ENCODE data around the gene MFF.

MFF gene, protein sequence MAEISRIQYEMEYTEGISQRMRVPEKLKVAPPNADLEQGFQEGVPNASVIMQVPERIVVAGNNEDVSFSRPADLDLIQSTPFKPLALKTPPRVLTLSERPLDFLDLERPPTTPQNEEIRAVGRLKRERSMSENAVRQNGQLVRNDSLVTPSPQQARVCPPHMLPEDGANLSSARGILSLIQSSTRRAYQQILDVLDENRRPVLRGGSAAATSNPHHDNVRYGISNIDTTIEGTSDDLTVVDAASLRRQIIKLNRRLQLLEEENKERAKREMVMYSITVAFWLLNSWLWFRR

DNA sequence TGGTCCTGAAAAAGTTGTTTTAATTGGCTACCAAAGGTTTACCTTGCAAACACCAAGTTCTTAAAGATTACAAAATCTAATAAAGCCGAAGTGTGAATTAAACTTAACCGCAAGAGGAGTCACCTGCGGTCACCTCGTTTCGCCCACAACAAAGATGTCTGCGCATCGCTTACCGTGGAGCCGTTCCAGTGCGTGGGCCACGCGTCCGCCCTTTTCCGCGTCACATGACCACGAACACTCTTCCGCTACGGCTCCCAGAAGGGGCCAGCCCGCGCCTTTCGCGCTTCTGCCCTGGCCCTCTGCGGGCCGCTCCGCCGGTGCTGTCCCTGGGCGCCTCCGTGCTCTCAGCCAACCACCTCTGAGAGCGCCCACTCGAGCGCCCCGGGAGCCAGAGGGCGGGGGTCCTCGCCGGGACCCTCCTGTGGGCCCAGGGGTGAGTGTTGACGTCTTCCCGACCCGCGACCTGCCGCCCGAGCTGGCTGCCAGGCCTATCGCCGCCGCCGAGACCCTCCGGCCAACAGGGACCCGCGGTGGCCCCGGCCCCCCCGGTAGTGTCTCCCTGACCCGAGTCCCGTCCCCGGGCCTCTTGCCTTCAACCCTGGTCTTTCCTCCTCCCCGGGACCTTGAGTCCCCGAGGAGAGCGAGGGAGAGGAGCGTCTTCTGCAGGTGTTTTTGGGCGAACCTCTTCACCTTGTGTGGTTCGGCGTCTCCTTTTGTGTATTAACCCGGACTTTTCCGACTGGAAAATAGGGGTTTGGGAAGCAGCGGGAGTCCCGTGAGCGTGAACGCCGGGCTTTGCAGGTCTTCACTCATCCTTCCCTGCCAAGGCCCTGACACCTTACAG, at the start of gene MFF:
Gene MFF (plus strand): TSS at position 257 of the 844 bp plus-strand sequence. CDS start 5,415 bp downstream, outside the sequence.
- peak; percentile 84 to 86 for DNase-seq (ENCODE audit: low read depth in 2 of 2, low spot score in 1 of 2)

DNA sequence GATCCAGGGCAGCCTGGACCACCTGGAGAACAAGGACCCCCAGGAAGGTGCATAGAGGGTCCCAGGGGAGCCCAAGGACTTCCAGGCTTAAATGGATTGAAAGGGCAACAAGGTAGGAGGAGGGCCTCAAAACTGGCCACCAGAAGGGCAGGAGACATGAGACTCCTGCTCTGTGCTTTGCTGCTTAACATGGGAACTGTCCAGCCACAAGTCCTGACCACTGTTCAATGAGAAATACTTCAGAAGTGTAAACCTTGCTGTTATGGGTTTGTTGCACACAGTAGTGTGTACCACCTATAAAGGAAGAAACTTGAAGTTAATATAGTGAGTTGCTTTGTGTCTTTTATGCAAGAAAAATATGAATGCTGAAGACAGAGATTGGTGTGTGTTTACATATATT, 44.2 kb upstream of the MFF start:
- no peak for DNase-seq (ENCODE audit: low read depth in 2 of 2, low spot score in 1 of 2)

DNA sequence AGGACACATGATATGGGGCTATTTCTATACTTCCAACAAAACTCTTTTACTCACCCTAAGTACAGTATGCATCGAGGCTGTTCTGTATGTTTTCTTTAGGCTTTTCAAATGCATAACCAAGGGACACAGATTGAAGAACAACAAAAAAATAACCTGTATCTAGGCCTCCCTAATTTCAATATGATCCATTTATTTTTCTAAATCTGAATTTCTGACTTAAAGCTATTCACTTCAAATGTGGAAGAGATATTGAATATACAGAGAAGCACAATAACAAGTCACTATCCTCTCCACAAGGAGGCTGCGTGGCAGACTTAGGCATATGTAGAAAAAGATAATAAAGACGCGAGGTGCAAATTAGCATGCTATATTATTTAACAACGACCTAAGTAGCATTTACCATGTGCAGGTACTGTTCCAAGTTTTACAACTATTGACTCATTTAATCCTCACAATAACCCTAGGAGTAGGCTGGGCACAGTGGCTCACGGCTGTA, 39.3 kb upstream of the MFF start:
- no peak for DNase-seq (ENCODE audit: low read depth in 2 of 2, low spot score in 1 of 2)

DNA sequence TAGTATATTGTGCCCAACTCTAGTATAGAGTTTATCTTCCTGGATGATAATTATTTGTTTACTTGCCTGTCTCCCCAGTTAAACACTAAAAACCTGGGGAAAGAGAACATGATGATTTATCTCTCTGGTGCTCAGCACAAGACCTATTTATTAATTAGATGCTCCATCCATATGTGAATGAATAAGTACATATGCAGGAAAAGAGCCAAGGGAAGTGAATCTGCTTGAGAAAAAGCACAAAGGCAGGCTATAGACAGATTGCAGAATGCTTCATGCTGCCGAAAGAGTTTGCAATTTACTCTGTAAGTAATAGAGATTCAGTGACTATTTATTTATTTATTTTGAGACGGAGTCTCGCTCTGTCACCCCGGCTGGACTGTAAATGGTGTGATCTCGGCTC, 37.3 kb upstream of the MFF start:
- DNase-seq (ENCODE audit: low read depth in 2 of 2, low spot score in 1 of 2) = no peak

DNA sequence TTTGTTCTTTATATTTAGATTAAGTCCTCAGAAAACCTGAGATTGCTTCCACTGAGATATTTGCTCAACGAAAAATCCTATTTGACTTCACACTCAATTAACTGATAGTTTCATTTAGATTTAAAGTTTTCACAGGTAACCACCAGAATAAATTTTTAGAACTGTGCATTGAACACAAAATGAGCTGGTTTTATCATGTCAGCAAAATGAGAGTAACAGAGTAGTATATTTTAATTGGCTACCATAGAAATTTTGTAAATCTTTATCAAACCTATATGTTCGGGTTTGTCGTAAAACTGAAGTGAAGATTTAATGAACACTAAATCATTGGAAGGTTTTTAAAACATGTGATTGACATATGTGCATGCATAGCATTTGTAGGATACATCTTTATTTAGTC, 32.7 kb upstream of the MFF start:
- DNase-seq (ENCODE audit: low read depth in 2 of 2, low spot score in 1 of 2) = no peak

DNA sequence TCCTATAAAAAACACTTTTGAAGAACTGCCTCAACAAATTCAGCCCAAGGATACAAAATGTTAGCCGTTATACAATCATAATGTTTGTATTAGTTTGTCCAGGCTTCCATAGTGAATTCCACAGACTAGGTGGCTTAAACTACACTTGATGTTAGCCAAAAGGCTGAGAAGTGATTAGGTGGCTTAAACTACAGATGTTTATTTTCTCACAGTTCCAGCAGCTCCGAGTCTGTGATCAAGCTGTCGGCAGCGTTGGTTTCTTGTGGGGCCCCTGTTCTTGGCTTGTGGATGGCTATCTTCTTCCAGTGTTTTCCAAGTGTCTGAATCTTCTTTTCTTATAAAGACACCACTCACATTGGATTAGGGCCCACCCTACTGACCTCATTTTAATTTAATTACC, 31.5 kb upstream of the MFF start:
- DNase-seq (ENCODE audit: low read depth in 2 of 2, low spot score in 1 of 2) = no peak

DNA sequence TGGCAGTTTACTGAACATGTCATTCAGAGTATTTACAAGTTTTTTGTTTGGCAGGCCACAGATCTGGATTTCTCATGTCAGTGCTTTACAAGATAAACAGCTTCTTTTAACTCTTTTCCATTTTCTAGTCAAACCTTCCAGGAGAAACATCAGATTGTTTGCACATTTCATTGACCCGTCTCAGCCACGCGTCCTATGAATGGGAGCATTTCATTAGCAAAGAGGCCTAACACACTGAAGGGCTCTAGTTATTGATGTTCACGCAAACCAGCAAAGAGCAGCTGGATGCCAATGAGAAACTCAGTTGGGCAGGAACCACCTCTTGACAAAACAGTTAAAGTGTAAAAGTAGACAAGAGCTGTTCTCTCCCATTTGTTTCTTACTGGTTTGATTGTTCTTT, 29.2 kb upstream of the MFF start:
- DNase-seq (ENCODE audit: low read depth in 2 of 2, low spot score in 1 of 2) = no peak

DNA sequence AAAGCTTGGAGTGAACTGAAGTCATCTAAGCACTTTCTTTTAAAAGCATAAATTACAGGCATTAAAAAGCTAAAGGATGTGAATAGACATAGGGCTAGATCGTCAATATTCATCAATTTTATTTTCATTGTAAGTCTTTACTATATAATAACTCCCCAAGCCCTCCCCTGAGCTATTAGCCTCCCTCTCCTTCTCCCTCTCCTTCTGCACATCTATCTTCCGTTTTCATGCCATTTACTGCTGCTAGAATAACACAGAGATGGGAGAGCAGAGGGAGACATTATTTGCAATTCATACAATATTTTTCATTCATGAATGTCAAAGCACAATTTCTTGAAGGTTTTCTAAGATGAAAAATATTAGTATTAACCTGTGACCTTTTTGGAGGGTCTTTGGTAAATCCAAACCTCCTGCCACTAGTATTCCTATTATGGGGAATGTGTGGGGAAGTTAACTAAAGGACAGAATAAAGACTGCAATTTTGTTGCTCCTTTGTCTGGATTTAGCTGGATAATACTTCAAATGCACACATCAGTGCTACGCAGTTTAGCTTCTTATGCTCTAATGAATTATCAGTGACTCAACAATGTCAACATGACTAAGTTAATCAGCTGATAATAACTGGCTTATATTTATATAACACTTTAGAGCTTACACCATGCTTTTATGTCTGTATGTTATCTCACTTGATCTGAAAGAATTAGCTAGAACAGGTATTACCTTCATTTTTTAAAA, 28.2 kb upstream of the MFF start:
- DNase-seq (ENCODE audit: low read depth in 2 of 2, low spot score in 1 of 2) = no peak

DNA sequence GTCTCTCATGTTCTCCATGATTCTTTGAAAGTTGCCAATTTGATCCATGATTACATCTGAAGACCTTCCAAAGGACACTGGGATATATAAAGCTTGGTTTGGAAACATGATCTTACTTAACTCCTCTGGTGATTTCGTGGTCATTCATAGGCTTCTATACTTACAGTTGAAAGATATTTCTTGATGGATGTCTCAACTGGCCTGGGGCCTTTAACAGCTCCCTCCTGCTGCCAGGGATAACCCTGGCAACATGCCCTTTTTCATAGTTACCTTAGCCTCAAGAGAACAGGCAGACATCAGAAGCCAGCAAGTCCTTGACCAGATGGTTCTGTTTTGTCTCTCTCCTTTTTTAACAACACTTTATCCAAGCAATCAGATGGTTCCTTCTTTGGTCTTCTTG, 23.5 kb upstream of the MFF start:
- no peak for DNase-seq (ENCODE audit: low read depth in 2 of 2, low spot score in 1 of 2)

DNA sequence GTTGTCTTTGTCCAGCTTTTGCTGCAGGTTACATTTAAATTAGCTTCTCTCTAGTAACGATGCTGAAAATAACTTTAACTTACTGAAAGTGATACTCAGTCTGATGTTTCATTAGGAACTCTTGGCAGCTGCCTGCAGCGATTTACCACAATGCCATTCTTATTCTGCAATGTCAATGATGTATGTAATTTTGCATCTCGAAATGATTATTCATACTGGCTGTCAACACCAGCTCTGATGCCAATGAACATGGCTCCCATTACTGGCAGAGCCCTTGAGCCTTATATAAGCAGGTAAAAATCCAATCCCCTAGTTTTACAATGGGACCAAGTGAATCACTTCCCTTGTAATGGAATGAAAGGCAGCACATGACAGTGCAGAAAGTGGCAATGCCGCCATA, 16.3 kb upstream of the MFF start:
- DNase-seq (ENCODE audit: low read depth in 2 of 2, low spot score in 1 of 2) = no peak

DNA sequence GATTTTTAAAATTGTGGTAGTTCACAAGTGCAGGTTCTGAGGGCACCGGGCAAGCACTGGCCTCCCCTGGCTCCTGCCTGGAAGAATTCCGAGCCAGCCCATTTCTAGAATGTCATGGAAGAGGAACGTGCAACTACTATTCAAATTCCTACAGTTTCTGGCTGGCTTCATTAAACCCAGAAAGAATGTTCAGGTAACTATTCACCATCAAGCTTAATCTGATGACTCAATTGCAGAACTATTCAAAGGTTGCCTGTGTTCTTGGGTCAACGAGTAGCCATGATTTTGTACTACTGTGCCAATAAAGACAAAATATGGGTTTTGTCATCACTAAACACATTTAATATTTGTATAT, 14.3 kb upstream of the MFF start:
- DNase-seq (ENCODE audit: low read depth in 2 of 2, low spot score in 1 of 2) = no peak

DNA sequence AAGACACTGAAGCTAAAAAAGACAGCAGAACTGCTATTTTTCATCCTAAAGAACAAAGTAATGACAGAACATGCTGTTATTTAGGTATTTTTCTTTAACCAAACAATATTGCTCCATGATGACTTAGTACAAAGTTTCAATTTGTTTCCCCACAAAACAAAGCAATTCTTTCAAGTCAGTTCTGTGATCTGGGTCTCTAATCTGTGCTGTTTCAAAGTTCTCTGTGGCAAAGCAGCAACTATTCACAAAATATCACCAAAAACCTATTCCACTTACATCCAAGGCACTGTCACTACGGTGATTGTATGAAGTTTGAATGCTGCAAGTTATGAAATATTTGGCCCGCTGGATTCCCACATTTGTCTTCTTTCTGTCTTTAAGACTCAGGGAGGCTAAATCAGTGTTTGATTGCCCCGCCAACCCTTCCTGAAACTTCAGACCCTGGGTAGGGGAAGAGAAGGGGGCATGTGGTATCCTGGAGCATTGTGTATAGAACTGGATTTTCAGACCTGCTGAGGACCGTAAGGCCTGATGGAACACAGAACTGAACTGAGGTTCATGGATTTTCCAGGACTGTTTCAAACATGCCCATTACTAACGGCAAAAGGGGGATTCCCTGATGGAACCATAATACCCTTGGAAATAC, 13.1 kb upstream of the MFF start:
- DNase-seq (ENCODE audit: low read depth in 2 of 2, low spot score in 1 of 2) = no peak

DNA sequence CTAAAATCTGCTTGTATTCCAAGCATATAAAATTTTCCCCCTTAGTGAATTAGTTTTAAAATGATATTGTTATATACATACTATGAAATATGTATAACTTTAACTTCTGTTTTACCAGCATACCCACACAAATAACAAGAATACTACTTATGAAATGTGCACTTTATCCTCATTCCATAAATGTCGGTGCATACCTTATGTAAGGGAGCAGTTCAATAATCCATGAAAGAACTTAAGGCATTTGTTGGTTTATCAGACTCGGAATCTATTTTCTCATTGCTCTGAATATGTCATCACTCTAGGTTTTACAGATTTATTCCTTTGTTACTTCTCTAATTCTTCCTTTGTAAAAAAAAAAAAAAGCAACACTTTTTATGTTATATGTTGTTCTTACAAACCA, 12.5 kb upstream of the MFF start:
- no peak for DNase-seq (ENCODE audit: low read depth in 2 of 2, low spot score in 1 of 2)

DNA sequence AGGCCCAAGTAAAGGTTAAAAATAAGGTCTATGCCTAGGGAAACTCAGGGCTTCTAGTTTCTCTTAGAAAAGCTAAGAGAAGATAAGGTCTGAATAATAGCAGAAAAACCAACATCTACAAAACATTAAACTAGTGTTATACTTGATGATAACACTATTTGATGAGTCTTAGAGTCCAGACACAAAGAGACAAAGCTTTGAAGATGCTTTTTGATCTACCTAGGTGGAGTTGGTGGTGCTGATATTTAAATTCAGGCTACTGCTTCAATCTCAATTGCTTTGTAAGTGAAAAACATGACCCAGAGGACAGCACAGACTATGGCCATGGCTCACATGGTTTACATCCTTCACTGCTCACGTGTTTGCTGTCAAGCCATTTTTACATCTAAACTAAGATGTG, 11.7 kb upstream of the MFF start:
- no peak for DNase-seq (ENCODE audit: low read depth in 2 of 2, low spot score in 1 of 2)

DNA sequence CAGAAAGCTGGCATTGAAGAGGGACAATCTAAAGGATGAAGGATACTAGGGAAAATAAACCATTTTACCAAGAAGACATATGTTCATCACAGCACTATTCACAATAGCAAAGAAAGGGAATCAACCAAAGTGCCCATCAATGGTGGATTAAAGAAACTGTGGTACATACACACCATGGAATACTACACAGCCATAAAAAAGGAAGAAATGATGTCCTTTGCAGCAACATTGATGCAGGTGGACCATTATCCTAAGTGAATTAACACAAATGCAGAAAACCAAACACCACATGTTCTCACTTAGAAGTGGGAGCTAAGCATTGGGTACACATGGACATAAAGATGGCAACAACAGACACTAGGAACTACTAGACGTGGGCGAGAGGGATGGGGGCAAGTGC, 7.2 kb upstream of the MFF start:
- DNase-seq (ENCODE audit: low read depth in 2 of 2, low spot score in 1 of 2) = no peak

DNA sequence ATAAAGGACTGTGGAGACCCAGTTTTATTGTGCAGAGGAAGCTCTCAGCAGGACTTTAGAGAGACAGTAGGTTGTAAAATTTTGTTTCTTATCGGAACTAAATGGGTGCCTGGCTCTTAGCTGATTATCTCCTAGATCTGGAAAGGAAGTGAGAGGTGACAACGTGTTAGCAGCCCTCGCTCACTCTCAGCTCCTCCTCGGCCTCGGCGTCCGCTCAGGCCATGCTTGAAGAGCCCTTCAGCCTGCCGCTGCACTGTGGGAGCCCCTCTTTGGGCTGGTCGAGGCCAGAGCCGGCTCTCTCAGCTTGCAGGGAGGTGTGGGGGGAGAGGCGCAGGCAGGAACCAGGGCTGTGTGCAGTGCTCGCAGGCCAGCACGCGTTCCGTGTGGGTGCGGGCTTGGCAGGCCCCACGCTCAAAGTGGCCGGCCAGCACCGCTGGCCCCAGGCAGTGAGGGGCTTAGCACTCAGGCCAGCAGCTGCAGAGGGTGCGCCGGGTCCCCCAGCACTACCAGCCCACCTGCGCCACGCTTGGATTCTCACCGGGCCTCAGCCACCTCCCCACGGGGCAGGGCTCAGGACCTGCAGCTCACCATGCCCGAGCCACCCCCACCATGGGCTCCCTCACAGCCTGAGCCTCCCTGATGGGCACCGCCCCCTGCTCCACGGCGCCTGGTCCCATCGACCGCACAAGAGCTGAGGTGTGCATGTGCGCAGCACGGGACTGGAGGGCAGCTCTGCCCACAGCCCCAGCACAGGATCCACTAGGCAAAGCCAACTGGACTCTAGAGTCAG, 4.6 kb upstream of the MFF start:
- DNase-seq (ENCODE audit: low read depth in 2 of 2, low spot score in 1 of 2) = no peak

DNA sequence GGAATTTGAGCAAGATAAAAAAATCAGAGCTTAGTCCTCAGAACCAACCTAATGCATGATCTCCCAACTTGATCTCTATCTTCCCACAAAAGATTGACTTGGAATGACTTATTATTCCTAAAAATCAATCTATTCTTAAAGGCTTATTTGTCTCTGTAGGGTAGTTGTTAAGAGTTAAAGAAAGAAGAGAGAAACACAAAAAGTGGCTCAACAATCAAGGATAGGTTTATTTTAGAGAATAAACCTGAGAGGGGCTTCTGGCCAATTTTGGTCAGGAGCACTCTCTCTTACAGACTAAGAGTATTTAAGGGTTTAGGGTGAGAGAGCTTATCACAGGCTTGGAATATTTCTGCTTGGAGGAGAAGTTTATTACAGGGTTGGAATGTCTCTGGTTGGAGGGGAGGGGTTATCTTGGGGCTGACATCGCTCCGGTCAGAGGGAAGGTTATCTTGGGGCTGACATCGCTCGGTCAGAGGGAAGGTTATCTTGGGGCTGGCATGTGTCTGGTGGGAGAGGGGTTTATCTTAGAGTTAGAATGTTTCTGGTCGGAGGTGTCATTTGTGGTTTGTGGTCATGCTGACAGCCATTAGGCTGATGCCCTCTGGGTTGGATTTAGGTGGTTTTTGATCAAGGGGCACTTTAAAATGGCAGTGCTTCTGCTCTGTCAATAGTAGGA, 2.4 kb upstream of the MFF start:
- no peak for DNase-seq (ENCODE audit: low read depth in 2 of 2, low spot score in 1 of 2)

DNA sequence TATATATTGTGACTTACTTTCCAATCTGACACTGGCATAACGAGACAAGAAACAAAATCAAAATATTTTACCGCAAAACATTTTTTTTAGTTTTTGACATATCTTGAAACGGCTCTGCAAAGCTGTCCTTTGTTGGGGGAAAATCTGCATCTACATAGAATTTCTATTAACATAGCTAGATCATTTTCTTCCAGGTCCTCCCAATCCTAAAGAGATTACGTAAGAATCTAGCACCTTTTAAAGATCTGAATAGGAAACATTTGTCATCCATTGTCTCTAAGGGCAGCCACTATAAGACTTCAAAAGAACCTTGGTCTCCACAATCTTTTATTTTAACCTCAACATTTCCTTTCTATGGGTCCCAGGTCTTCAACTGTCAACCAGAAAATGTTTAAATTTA, 1.2 kb upstream of the MFF start:
- DNase-seq (ENCODE audit: low read depth in 2 of 2, low spot score in 1 of 2) = no peak

DNA sequence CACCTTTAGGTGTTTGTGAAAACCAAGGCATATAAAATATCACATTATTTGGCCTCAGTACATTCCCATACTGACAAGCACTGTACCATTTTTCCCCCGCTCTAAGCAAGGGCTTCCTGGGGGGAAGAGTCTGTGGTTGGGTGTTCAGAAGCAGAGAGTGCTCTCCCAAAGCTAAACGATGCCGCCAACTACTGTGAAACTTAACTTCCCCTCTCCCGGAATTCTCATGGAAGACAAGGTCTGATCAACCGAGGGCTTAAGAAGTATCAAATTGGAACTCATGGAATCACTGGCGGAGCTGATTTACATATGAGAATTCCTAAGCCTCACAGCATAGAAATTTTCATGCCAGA, 433 bp upstream of the MFF start:
- DNase-seq (ENCODE audit: low read depth in 2 of 2, low spot score in 1 of 2) = no peak

DNA sequence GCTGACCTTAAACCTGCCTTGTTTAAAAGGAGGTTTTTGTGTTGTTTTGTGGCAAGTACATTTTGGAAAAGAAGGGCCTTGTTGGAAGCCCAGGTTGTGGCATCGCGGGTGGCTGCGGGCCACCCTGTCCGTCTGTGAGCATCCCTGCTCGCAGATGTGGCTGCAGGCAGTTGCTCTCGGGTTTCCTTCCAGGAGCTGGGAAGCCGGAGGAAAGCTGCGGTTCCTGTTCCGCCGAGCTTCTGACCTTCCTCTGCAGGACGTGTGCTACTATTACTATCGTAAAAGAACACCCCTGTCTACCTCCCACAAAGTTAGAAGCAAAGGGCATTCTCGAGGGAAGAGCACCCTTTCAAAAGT, 766 bp downstream of the MFF start:
- DNase-seq (ENCODE audit: low read depth in 2 of 2, low spot score in 1 of 2) = no peak

All from stimulated activated CD8-positive, alpha-beta memory T cell treated with anti-CD3 and anti-CD28 coated beads, Interleukin-4, amount 100 ng/mL, for 1 hour (primary cell).